Skeletal muscle satellite cell (primary cell): ENCODE measurements around the gene RIF1.

ENCODE experiments used
- H3K27me3 ChIP-seq: 2 replicates; pipeline ENCODE4 v1.7.0; 2013; ENCODE audit warnings: low read length; ENCODE audit not compliant: control insufficient read depth, insufficient read depth
- H3K36me3 ChIP-seq: 2 replicates; pipeline ENCODE4 v1.7.0; 2013; ENCODE audit warnings: mild to moderate bottlenecking, control low read depth, low read length; ENCODE audit not compliant: insufficient read depth
- H3K4me1 ChIP-seq: 2 replicates; pipeline ENCODE4 v1.7.0; 2013; ENCODE audit warnings: low read length; ENCODE audit not compliant: control insufficient read depth, insufficient read depth
- H3K4me2 ChIP-seq: 2 replicates; pipeline ENCODE4 v1.7.0; 2013; ENCODE audit warnings: mild to moderate bottlenecking, low read length
- H3K4me3 ChIP-seq: 2 replicates; pipeline ENCODE4 v1.7.0; 2013; ENCODE audit warnings: low read length
- H3K9ac ChIP-seq: 2 replicates; pipeline ENCODE4 v1.7.0; 2013; ENCODE audit warnings: mild to moderate bottlenecking, low read depth, low read length, moderate library complexity
- H3K9me3 ChIP-seq: replicated peaks from 2 replicates; pipeline ENCODE4 v1.7.0; 2013; ENCODE audit warnings: mild to moderate bottlenecking, control low read depth, low read length

Gene RIF1

DNA sequence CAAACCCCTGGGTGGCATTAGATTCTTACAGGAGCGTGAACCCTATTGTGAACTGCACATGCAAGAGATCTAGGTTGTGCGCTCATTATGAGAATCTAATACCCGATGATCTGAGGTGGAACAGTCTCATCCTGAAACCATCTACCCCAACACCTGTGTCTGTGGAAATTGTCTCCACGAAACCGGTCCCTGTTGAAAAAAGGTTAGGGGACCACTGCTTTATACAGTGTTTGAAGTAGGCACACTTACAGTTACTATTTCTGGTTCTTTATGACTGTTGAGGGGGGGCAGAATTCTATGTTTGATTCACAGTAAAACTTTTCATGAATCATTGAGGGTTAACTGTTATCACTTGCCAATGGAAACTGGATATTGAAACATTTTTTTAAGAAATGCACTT lies 72.0 kb downstream of the RIF1 start:
- H3K36me3 ChIP-seq: peaks cover 26% of the 10 kb centered on the region

DNA sequence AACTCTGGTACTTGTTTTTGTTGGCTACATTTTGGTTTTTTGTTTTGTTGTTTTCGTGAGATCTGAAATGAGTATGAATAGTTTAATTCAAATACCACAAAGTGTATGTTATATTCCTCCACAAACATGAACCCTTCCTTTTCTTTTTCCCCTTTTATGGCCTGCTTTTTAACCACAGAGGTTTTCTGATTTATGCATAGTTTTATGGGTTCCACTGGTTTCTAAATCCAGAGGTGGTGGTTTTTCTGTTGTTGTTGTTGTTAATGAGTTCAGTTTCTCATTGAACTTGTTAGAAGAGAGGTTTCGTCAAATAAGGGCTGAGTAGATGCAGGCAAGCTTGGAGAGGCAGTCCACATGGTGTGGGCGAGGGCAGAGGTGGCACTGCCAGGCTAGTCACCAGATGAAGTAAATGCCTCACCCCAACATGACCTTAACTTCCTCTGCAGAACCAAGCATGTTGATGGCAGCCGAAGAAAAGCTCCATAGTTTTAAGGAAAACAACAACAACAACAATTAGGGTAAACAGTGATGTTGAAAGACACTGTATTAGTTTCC lies 72.5 kb downstream of the RIF1 start:
- Histone ChIP-seq H3K9me3 (no peaks in the 10 kb centered on the region), H3K4me3 (no peak overlapping the region)

More for the DNA sequence above, 72.0 kb downstream of the RIF1 start:
- Histone ChIP-seq H3K9ac (no peak overlapping the region), H3K27me3 (no peaks in the 10 kb centered on the region), H3K4me3 (no peak overlapping the region), H3K4me2 (no peak overlapping the region), H3K9me3 (no peaks in the 10 kb centered on the region), H3K4me1 (no peaks in the 10 kb centered on the region)

DNA sequence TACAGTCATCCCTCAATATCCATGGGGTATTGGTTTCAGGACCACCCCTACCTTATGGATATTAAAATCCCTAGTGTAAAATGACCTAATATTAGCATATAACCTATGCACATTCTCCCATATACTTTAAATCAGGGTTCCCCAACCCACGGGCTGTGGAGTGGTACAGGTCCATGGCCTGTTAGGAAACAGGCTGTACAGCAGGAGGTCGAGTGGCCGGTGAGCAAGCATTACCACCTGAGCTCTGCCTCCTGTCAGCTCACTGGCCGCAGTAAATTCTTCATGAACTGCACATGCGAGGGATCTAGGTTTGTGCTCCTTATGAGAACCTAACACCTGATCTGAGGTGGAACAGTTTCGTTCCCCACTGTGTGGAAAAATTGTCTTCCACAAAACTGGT lies 73.8 kb downstream of the RIF1 start:
- H3K4me2 ChIP-seq: no peak overlapping the region
- no peaks in the 10 kb centered on the region for H3K27me3 ChIP-seq
- H3K9me3 ChIP-seq: no peaks in the 10 kb centered on the region
- no peak overlapping the region for H3K4me3 ChIP-seq
- peaks cover 22% of the 10 kb centered on the region for H3K36me3 ChIP-seq
- H3K9ac ChIP-seq: no peak overlapping the region
- no peaks in the 10 kb centered on the region for H3K4me1 ChIP-seq

More for the DNA sequence above, 72.5 kb downstream of the RIF1 start:
- Histone ChIP-seq H3K9ac (no peak overlapping the region), H3K36me3 (peaks cover 26% of the 10 kb centered on the region), H3K4me1 (no peaks in the 10 kb centered on the region), H3K4me2 (no peak overlapping the region), H3K27me3 (no peaks in the 10 kb centered on the region)

DNA sequence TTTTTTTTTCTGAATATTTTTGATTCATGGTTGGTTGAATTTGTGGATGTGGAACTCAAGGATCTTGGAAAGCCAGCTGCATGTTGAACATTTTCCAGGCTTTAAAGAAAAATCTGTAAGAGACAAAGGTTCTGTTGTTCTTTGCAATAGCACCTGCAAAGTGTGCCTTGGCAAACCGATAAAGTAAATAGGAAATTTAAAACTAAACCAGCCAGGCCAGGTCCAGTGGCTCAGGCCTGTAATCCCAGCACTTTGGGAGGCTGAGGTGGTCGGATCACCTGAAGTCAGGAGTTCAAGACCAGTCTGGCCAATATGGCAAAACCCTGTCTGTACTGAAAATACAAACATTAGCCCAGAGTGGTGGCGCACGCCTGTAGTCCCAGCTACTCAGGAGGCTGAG lies 74.4 kb downstream of the RIF1 start:
- Histone ChIP-seq H3K4me3 (no peak overlapping the region), H3K36me3 (peaks cover 22% of the 10 kb centered on the region), H3K4me1 (no peaks in the 10 kb centered on the region), H3K9me3 (no peaks in the 10 kb centered on the region), H3K4me2 (no peak overlapping the region), H3K27me3 (no peaks in the 10 kb centered on the region), H3K9ac (no peak overlapping the region)

DNA sequence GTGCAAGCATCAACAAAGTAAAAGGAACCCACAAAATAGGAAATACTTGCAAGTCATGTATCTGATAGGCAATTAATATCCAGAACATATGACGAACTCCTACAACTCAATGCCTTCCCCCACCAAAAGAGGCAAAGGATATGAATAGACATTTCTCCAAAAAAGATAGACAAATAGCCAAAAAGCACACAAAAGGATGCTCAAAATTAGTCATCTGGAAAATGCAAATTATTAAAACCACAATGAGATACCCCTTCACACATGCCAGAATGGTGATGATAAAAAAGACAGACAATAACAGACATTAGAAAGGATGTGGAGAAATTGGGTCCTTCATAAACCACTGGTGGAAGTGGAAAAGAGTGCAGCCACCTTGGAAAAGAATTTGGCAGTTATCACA lies 76.4 kb downstream of the RIF1 start:
- Histone ChIP-seq H3K36me3 (peaks cover 11% of the 10 kb centered on the region), H3K4me2 (no peak overlapping the region), H3K4me3 (no peak overlapping the region), H3K9me3 (no peaks in the 10 kb centered on the region), H3K4me1 (no peaks in the 10 kb centered on the region), H3K9ac (no peak overlapping the region), H3K27me3 (no peaks in the 10 kb centered on the region)

DNA sequence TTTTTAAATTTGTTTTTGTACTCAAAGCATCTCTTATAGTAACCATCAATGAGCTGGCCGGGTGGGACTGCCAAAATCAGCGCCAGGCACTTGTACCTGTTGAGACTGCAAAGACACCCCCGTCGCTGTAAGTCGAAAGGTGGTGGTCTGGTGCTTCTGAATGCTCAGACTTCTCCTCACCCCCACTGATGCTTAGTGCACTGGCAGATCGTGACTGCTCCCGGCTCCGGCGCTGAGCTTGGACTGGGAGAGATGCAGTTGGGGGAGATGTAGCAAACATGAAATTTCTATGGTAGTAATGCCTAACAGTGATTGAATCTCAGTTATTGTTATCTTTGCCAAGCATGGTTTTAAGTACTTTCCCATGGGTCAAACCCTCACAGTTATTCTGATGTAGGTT lies 80.6 kb downstream of the RIF1 start:
- H3K4me3 ChIP-seq: no peak overlapping the region
- H3K4me1 ChIP-seq: no peaks in the 10 kb centered on the region
- H3K27me3 ChIP-seq: no peaks in the 10 kb centered on the region
- H3K36me3 ChIP-seq: no peaks in the 10 kb centered on the region
- H3K4me2 ChIP-seq: no peak overlapping the region
- no peak overlapping the region for H3K9ac ChIP-seq
- H3K9me3 ChIP-seq: no peaks in the 10 kb centered on the region

DNA sequence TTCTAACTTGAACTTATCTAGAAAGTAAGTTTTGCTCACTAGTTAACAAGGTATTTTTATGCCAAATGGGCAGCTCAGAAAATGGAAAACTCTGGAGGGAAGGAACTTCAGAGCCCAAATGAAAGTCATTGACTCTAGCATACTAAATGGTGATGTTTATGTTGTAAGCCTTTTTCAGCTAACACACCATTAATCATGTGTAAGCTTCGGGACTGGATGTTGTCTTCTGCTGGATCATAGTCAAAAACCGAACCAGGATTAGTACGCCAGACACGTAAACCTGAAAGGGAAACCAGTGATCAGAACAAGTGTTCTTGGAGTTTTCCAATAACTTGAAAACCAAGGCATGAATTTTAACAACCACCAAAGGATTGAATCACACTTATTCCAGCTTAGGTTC lies 81.8 kb downstream of the RIF1 start:
- no peak overlapping the region for H3K9ac ChIP-seq
- no peaks in the 10 kb centered on the region for H3K27me3 ChIP-seq
- no peaks in the 10 kb centered on the region for H3K9me3 ChIP-seq

DNA sequence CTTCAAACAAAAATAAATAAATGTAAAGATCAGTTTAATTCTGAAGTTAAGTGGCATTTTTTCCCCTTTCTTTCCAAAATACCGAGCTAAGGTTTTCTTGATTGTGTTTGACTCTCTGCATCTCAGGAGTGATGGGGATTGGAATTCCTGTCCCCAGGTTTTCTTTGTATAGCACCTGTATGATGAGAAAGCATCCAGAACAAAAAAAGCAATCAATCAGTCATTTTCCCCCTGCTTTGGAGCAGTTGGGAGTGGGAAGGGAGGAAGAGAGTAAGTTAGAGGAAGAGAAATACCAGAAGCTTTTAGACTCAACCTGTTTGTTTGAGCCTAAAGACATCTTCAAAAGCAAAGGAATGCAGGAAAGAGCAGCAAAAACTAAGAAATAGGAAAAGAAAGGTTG lies 88.5 kb downstream of the RIF1 start:
- no peaks in the 10 kb centered on the region for H3K27me3 ChIP-seq
- no peaks in the 10 kb centered on the region for H3K36me3 ChIP-seq
- no peak overlapping the region for H3K4me3 ChIP-seq
- H3K9me3 ChIP-seq: no peaks in the 10 kb centered on the region
- no peak overlapping the region for H3K9ac ChIP-seq
- H3K4me2 ChIP-seq: no peak overlapping the region
- no peaks in the 10 kb centered on the region for H3K4me1 ChIP-seq

More for the DNA sequence above, 81.8 kb downstream of the RIF1 start:
- Histone ChIP-seq H3K4me3 (no peak overlapping the region), H3K36me3 (no peaks in the 10 kb centered on the region), H3K4me2 (no peak overlapping the region), H3K4me1 (no peaks in the 10 kb centered on the region)

DNA sequence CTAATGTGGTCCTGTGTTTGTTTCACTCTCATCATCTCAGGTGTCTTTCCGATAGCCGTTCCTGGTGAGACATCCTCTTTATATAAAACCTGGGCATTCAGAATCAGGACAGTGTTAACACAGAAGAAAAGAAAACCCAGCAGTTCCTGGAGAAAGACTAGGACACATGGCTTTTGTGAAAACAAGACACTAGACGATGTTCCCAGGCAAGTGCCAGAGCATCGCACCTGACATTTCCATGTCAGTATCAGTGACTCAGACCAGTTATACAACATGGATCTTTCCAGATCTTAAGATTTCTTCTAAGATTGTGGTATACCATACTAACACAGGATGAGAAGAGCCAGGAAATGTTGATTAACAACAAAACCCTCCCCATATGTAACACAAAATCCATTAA lies 96.5 kb downstream of the RIF1 start:
- Histone ChIP-seq H3K4me1 (no peaks in the 10 kb centered on the region), H3K4me2 (no peak overlapping the region), H3K9ac (no peak overlapping the region), H3K27me3 (no peaks in the 10 kb centered on the region), H3K4me3 (no peak overlapping the region), H3K36me3 (no peaks in the 10 kb centered on the region), H3K9me3 (no peaks in the 10 kb centered on the region)

DNA sequence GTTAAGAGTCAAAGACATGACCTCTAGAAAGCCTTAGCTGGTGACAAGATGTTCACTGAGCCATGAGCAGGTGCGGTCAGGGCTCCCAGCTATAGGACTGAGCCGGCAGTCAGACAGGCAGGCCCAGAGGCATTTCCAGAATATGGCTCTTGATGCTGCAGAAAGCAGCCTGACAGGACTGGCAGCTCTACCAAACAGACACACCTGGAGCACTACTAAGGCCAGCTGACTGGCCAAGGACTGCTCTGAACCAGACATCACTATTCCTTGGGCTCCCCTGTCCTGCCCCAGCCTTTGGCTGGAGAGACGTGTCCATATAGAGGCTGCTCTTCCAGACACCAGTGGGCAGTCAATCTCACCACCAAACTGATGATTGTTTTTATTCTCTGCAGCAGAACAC lies 98.8 kb downstream of the RIF1 start:
- no peaks in the 10 kb centered on the region for H3K4me1 ChIP-seq
- no peak overlapping the region for H3K9ac ChIP-seq
- no peaks in the 10 kb centered on the region for H3K27me3 ChIP-seq
- no peak overlapping the region for H3K4me3 ChIP-seq
- no peaks in the 10 kb centered on the region for H3K36me3 ChIP-seq
- no peaks in the 10 kb centered on the region for H3K9me3 ChIP-seq
- H3K4me2 ChIP-seq: no peak overlapping the region

DNA sequence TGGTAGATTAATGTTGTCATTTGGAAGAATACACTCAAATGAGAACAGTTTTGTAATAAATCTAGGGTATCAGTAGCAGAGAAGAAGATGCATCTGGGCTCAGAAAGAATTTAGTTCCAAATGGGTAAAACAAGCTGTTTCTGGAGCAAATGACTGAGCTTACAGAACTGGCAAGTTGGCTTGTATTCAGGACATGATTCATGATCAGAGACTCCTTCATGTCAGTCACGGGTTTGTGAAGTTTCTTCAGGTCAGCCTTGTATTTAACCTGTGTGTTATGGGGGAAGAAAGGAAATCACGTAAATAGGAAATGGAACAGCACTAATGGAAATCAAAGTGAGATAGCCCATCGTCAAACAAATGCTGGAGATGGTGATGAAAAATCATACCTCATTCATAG lies 109.1 kb downstream of the RIF1 start:
- Histone ChIP-seq H3K4me1 (no peaks in the 10 kb centered on the region), H3K9ac (no peak overlapping the region), H3K9me3 (no peaks in the 10 kb centered on the region), H3K4me2 (no peak overlapping the region), H3K36me3 (no peaks in the 10 kb centered on the region), H3K4me3 (no peak overlapping the region), H3K27me3 (no peaks in the 10 kb centered on the region)

DNA sequence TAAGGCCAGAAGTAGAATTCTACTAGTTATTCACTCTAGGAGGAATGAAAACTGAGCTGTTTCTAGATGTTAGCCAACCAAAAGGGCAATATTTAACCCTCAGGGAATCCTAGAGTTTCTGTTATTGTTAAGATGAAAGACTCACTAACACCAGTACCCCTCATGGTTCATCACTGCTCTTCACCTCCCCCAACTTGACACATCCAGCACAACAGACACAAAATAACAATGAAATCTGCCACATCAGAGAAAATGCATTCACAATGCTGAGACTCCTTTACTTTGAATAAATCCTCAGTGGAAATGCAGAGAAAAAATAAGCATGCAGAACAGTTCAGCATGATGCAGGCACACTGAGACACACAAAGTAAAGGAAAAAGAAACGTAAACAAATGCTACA lies 111.3 kb downstream of the RIF1 start:
- H3K4me1 ChIP-seq: no peaks in the 10 kb centered on the region
- no peaks in the 10 kb centered on the region for H3K27me3 ChIP-seq
- no peak overlapping the region for H3K9ac ChIP-seq
- H3K4me3 ChIP-seq: no peak overlapping the region
- H3K4me2 ChIP-seq: no peak overlapping the region
- no peaks in the 10 kb centered on the region for H3K36me3 ChIP-seq
- no peaks in the 10 kb centered on the region for H3K9me3 ChIP-seq
